Measurements from ENCODE around the gene ZMYND8.
"Not testable (repeated sequence)": the region's sequence is repeated elsewhere in the genome, so short reads cannot be mapped to it uniquely, and the experiment has no call there.

The ZMYND8 gene

DNA sequence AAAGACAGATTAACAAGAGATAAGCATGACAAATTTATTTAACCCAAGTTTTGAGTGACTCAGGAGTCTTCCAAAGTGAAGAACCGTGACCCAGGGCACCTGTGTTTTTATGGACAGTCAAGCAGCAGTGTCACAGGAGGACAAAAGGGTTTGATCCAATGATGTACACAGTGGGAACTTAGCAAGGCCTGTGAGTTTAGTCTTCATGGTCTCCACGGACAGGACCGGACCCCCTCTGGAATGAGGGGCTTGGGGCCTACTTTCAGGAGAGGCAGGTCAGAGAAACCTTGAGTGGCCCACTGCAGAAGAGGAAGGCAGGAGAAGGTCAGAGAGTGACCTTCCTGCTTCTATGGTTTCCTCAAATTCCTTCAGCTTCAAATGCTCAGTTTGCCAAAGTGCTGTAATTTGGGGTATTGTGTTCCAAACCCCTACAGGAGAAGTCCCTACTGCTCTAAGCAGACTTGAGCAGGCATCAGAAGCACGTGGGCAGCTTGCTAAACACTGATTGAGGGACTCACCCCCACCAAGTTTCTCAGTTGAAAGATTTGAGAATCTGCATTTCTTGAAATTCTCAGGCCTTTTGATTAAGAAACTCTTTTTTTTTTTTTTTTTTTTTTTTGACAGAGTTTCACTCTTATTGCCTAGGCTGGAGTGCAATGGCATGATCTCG, 26.4 kb upstream of the ZMYND8 start:
- DNase-seq (ENCODE audit: extremely low spot score) = no peak
- TF ChIP-seq CTBP1 (IDR thresholded peaks at IDR 0.05; ENCODE audit: borderline replicate concordance) (no peak), SUZ12 (IDR thresholded peaks at IDR 0.05) (no peak), FOXA1 (IDR thresholded peaks at IDR 0.05) (no peak), ARNT (IDR thresholded peaks at IDR 0.05) (no peak), HDGF (IDR thresholded peaks at IDR 0.05; ENCODE audit: borderline replicate concordance) (no peak), TARDBP (IDR thresholded peaks at IDR 0.05) (no peak), ZNF384 (IDR thresholded peaks at IDR 0.05) (no peak), BHLHE40 (IDR thresholded peaks at IDR 0.05; ENCODE audit: borderline replicate concordance) (no peak), SP1 (IDR thresholded peaks at IDR 0.05) (no peak), FOXK2 (IDR thresholded peaks at IDR 0.05) (no peak), LEF1 (IDR thresholded peaks at IDR 0.05; ENCODE audit: borderline replicate concordance) (no peak)
- ChIA-PET CTCF (interaction anchor here (0.6 to 6.6 kb wide), 10 partner anchors 86 to 236 kb away, joined by 3 to 116 read pairs (median 6); no protein-coding TSS in a partner anchor), POLR2A (interaction anchor here (1.8 kb wide), 1 partner anchor 25 kb away, joined by 4 read pairs; no protein-coding TSS in a partner anchor)

DNA sequence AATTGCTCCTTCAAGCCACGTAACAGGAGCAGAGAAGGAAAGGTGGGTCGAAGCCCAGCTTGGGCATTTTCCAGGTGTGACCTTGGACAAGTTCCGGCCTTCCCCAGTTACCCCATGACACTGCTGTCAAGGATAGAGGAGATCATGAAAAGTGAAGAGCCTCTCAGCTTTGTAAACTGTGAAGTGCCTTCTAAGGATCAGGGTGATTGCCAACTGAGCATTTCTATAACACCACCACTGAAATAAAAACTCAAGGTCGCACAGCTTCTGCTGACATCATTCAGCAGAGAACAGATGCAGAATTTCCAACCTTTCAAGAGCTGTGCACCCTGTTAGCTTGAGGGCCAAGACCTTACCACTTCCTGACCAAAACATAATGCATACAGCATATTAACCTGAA, 24.0 kb upstream of the ZMYND8 start:
- TF ChIP-seq SUZ12 (IDR thresholded peaks at IDR 0.05) (no peak), BHLHE40 (IDR thresholded peaks at IDR 0.05; ENCODE audit: borderline replicate concordance) (no peak), SP1 (IDR thresholded peaks at IDR 0.05) (no peak), FOXA1 (IDR thresholded peaks at IDR 0.05) (no peak), HDGF (IDR thresholded peaks at IDR 0.05; ENCODE audit: borderline replicate concordance) (no peak)
- no peak for DNase-seq (ENCODE audit: extremely low spot score)
- POLR2A ChIA-PET = interaction anchor here (3.3 kb wide), 1 partner anchor 23 kb away, joined by 10 read pairs; the partner anchor contains the start of gene ZMYND8
- CTCF ChIA-PET = interaction anchor here (6.6 kb wide), 1 partner anchor 107 kb away, joined by 116 read pairs; no protein-coding TSS in a partner anchor

DNA sequence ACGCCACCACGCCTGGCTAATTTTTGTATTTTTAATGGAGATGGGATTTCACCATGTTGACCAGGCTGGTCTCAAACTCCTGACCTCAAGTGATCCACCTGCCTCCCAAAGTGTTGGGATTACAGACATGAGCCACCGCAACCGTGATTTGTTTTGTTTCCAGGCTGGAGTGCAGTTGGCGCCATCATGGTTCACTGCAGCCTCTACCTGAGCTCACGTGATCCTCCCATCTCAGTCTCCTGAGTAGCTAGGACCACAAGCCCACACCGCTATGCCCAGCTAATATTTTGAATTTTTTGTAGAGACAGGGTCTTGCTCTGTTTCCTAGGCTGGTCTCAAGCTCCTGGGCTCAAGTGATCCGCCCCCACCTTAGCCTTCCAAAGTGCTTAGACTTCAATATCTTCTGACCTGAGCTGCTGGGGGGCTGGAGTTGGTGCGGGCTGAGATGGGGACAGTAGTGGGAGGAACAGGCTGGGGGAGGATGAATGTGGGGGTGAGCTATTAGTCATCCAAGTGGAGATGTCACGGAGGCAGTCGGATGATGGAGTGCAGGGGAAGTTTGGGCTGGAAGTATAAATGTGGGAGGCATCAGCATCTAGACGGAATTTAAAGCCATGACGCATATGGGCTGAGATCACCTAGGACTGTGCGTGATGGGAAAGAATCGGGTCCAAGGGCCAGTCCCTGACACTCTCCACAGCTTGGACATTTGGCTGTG, 23.1 kb upstream of the ZMYND8 start:
- TF ChIP-seq NFRKB (IDR thresholded peaks at IDR 0.05) (no peak), ARNT (IDR thresholded peaks at IDR 0.05) (no peak), ELF4 (IDR thresholded peaks at IDR 0.05) (no peak), TARDBP (IDR thresholded peaks at IDR 0.05) (no peak), LEF1 (IDR thresholded peaks at IDR 0.05; ENCODE audit: borderline replicate concordance) (no peak), L3MBTL2 (conservative IDR thresholded peaks at IDR 0.05) (no peak), SP1 (IDR thresholded peaks at IDR 0.05) (no peak), CTBP1 (IDR thresholded peaks at IDR 0.05; ENCODE audit: borderline replicate concordance) (no peak), BHLHE40 (IDR thresholded peaks at IDR 0.05; ENCODE audit: borderline replicate concordance) (no peak), SUZ12 (IDR thresholded peaks at IDR 0.05) (no peak), ZNF384 (IDR thresholded peaks at IDR 0.05) (no peak), FOXM1 (IDR thresholded peaks at IDR 0.05; ENCODE audit: borderline replicate concordance) (no peak)
- TF ChIP-seq, protein P1, sequence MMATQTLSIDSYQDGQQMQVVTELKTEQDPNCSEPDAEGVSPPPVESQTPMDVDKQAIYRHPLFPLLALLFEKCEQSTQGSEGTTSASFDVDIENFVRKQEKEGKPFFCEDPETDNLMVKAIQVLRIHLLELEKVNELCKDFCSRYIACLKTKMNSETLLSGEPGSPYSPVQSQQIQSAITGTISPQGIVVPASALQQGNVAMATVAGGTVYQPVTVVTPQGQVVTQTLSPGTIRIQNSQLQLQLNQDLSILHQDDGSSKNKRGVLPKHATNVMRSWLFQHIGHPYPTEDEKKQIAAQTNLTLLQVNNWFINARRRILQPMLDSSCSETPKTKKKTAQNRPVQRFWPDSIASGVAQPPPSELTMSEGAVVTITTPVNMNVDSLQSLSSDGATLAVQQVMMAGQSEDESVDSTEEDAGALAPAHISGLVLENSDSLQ (IDR thresholded peaks at IDR 0.05) = no peak
- ChIA-PET CTCF (interaction anchor here (6.6 kb wide), 1 partner anchor 106 kb away, joined by 116 read pairs; no protein-coding TSS in a partner anchor), POLR2A (interaction anchor here (3.3 kb wide), 1 partner anchor 22 kb away, joined by 10 read pairs; the partner anchor contains the start of gene ZMYND8)
- DNase-seq (ENCODE audit: extremely low spot score) = no peak

DNA sequence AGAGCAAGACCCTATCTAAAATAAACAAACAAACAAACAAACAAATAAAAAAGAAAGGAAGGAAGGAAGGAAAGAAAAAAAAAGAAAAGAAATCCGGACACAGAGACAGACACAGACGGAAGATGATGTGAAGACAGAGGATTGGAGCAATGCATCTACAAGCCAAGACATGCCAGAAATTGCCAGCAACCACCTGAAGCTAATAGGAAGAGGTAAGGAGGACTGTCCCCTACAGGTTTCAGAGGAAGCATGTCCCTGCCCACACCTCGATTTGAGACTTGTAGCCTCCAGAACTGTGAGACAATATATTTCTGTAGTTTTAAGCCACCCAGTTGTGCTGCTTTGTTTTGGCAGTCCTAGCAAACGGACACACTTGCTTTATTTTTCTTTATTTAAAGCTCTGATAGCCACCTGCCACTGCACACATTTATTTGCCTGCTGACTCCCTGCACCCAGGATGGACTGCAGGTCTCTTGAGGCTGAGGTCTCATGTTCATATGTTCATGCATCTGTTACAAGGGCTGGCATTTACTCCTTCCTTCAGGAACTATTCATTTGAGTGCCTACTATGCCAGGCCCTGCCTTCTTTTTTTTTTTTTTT, 20.7 kb upstream of the ZMYND8 start:
- DNase-seq (ENCODE audit: extremely low spot score) = no peak
- CTCF ChIA-PET = no interaction called here
- no peak for TF ChIP-seq TARDBP (IDR thresholded peaks at IDR 0.05)
- TF ChIP-seq L3MBTL2 (conservative IDR thresholded peaks at IDR 0.05) = no peak
- TF ChIP-seq SP1 (IDR thresholded peaks at IDR 0.05) = no peak
- no peak for TF ChIP-seq ZNF384 (IDR thresholded peaks at IDR 0.05)
- no peak for TF ChIP-seq NFRKB (IDR thresholded peaks at IDR 0.05)
- TF ChIP-seq SUZ12 (IDR thresholded peaks at IDR 0.05) = no peak
- no peak for TF ChIP-seq ARNT (IDR thresholded peaks at IDR 0.05)
- TF ChIP-seq, protein P1 (IDR thresholded peaks at IDR 0.05) = no peak
- no peak for TF ChIP-seq FOXA1 (IDR thresholded peaks at IDR 0.05)
- TF ChIP-seq FOXM1 (IDR thresholded peaks at IDR 0.05; ENCODE audit: borderline replicate concordance) = no peak
- TF ChIP-seq LEF1 (IDR thresholded peaks at IDR 0.05; ENCODE audit: borderline replicate concordance) = no peak
- no peak for TF ChIP-seq FOXK2 (IDR thresholded peaks at IDR 0.05)
- no peak for TF ChIP-seq ELF4 (IDR thresholded peaks at IDR 0.05)
- no peak for TF ChIP-seq HDGF (IDR thresholded peaks at IDR 0.05; ENCODE audit: borderline replicate concordance)
- no peak for TF ChIP-seq CTBP1 (IDR thresholded peaks at IDR 0.05; ENCODE audit: borderline replicate concordance)
- TF ChIP-seq BHLHE40 (IDR thresholded peaks at IDR 0.05; ENCODE audit: borderline replicate concordance) = no peak
- POLR2A ChIA-PET = interaction anchor here (1.4 kb wide), 1 partner anchor 18 kb away, joined by 4 read pairs; no protein-coding TSS in a partner anchor

DNA sequence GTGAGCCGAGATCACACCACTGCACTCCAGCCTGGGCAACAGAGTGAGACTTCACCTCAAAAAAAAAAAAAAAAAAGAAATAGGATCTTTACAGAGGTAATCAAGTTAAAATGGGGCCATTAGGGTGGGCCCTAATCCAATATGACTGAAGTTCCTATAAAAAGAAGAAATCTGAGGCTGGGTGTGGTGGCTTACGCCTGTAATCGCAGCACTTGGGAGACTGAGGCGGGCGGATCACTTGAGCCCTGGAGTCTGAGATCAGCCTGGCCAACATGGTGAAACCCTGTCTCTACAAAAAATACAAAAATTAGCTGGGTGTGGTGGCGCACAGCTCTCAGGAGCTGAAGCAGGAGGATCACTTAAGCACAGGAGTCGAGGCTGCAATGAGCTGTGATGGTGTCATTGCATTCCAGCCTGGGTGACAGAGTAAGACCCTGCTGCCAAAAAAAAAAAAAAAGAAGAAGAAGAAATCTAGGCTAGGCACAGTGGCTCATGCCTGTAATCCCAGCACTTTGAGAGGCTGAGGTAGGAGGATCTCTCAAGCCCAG, 19.7 kb upstream of the ZMYND8 start:
- CTCF ChIA-PET; DNase-seq (ENCODE audit: extremely low spot score): not testable (repeated sequence)
- POLR2A ChIA-PET = interaction anchor here (1.4 kb wide), 1 partner anchor 17 kb away, joined by 4 read pairs; no protein-coding TSS in a partner anchor

DNA sequence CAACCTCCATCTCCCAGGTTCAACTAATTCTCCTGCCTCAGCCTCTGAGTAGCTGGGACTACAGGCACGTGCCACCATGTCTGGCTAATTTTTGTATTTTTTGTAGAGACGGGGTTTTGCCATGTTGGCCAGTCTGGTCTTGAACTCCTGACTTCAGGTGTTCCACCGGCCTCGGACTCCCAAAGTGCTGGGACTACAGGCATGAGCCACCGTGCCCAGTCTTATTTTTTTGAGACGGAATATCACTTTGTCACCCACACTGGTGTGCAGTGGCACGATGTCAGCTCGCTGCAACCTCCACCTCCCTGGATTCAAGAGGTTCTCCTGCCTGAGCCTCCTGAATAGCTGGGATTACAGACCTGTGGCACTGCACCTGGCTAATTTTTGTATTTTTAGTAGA, 17.6 kb upstream of the ZMYND8 start:
- CTCF ChIA-PET; DNase-seq (ENCODE audit: extremely low spot score); POLR2A ChIA-PET: not testable (repeated sequence)
